ENCODE results near the gene BET1L.

DNA sequence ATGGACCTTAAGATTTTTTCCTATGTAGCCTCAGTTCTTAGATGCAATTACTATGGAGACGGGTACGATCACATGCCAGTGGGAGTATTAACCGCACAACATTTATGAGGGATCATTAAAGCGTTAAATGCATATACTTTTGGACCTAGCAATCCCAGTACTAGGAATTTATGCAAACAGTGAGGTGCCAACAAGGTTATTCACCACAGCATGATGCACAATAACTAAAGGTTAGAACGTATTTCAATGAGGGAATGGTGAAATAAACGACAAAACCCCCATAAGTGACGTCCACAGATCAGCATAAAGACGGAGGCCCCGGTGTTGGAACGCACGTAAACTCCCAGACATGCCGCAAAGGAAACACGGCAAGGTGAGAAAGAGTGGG lies 28.4 kb upstream of the BET1L start:
- TF ChIP-seq, protein P1, sequence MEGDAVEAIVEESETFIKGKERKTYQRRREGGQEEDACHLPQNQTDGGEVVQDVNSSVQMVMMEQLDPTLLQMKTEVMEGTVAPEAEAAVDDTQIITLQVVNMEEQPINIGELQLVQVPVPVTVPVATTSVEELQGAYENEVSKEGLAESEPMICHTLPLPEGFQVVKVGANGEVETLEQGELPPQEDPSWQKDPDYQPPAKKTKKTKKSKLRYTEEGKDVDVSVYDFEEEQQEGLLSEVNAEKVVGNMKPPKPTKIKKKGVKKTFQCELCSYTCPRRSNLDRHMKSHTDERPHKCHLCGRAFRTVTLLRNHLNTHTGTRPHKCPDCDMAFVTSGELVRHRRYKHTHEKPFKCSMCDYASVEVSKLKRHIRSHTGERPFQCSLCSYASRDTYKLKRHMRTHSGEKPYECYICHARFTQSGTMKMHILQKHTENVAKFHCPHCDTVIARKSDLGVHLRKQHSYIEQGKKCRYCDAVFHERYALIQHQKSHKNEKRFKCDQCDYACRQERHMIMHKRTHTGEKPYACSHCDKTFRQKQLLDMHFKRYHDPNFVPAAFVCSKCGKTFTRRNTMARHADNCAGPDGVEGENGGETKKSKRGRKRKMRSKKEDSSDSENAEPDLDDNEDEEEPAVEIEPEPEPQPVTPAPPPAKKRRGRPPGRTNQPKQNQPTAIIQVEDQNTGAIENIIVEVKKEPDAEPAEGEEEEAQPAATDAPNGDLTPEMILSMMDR (conservative IDR thresholded peaks at IDR 0.05; ENCODE audit: low read depth, low read length) = no peak
- no peak for TF ChIP-seq EZH2 (IDR thresholded peaks at IDR 0.05; ENCODE audit: low read length, unreplicated experiment)

Measured in PC-3 (cell line).